NCI-H2029 (cell line): ENCODE results near the gene KIR3DL1.
A peak's percentile ranks its signal among the peaks of the same experiment; 100 is the strongest.
"Not testable (repeated sequence)": the region's sequence is repeated elsewhere in the genome, so short reads cannot be mapped to it uniquely, and the experiment has no call there.

ENCODE experiments used
- DNase-seq: peaks from one replicate; lab custom pipeline; 2025; lab: John Stamatoyannopoulos, UW

KIR3DL1 gene

DNA sequence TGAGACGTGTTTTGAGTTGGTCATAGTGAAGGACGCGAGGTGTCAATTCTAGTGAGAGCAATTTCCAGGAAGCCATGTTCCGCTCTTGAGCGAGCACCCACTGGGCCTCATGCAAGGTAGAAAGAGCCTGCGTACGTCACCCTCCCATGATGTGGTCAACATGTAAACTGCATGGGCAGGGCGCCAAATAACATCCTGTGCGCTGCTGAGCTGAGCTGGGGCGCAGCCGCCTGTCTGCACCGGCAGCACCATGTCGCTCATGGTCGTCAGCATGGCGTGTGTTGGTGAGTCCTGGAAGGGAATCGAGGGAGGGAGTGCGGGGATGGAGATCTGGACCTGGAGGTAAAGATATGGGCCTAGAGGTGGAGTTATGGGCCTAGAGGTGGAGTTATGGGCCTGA, at the start of gene KIR3DL1:
Gene KIR3DL1, plus strand, starts transcription at position 218 of the 400 bp plus-strand sequence.
- not testable (repeated sequence) for DNase-seq

DNA sequence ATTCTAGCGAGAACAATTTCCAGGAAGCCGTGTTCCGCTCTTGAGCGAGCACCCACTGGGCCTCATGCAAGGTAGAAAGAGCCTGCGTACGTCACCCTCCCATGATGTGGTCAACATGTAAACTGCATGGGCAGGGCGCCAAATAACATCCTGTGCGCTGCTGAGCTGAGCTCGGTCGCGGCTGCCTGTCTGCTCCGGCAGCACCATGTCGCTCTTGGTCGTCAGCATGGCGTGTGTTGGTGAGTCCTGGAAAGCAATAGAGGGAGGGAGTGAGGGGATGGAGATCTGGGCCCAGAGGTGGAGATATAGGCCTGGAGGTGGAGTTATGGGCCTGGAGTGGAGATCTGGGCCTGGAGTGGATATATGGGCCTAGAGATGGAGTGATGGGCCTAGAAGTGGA, 46.6 kb upstream of the KIR3DL1 start, which contains the start of gene KIR2DL1:
Gene KIR2DL1, plus strand, starts transcription at position 148 of the 400 bp plus-strand sequence. Its CDS starts 58 bp downstream, at position 206.
- DNase-seq = not testable (repeated sequence)

DNA sequence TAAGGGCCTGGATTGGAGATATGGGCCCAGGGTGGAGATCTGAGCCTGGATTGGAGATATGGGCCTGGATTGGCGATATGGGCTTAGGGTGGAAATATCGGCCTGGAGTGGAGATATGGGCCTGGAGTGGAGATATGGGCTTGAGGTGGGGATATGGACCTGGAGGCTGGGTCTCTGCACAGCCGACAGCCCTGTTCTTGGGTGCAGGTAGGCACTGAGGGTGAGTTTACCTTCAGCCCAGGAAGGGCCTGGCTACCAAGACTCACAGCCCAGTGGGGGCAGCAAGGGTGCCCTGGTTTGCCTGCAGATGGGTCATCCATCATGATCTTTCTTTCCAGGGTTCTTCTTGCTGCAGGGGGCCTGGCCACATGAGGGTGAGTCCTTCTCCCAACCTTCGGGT, 45.8 kb upstream of the KIR3DL1 start:
- DNase-seq = not testable (repeated sequence)

DNA sequence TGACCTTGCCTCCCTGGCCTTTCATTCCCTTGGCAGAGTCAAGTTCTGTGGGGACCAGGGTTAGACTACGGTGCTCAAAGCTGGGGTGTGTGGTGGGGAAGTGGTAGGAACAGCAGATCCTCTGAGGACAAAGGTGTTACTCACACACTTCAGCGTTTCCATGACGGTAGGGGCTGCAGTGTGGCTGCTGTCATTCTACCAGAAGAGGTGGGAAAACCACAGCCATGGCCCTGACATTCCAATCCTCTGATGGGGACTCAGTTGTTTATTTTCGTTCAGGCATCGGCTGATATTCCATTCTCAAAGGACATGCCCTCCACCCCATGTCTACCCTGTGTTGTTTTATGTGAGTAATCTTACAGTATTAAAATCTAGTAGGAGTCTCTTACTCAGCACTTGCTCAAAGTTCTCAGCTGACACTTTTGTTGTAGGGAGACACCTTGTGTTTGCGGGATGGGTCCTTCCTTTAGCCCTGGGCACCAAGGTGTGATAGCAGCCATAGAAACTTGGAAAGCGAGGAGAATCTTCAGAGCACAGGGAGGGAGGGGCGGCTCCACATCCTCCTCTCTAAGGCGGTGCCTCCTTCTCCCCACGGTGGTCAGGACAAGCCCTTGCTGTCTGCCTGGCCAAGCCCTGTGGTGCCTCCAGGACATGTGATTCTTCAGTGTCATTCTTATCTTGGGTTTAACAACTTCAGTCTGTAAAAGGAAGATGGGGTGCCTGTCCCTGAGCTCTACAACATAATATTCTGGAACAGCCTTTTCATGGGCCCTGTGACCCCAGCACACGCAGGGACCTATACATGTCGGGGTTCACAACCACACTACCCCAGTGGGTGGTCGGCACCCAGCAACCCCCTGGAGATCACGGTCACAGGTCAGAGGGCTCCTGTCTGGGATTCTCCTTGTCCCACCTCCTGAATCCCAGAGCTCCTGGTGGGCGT, 45.0 kb upstream of the KIR3DL1 start:
- not testable (repeated sequence) for DNase-seq

DNA sequence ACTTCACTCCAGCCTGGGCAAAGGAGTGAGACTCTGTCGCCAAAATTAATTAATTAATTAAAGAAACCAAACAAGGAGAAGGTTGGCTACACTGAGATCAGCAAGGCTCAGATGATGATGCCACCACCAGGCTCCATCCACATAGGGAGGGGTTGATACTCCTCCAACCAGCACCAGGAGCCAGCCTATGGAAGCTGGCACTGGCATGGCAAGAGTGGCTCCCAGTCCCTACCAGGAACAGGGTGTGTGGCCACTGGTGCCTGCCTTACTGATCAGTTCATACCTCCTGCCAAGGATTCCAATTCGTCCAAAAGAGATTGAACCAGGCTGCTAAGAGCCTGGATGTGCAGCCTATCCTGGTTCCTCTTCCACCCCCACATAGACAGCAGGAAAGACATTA, 43.6 kb upstream of the KIR3DL1 start:
- DNase-seq = not testable (repeated sequence)

DNA sequence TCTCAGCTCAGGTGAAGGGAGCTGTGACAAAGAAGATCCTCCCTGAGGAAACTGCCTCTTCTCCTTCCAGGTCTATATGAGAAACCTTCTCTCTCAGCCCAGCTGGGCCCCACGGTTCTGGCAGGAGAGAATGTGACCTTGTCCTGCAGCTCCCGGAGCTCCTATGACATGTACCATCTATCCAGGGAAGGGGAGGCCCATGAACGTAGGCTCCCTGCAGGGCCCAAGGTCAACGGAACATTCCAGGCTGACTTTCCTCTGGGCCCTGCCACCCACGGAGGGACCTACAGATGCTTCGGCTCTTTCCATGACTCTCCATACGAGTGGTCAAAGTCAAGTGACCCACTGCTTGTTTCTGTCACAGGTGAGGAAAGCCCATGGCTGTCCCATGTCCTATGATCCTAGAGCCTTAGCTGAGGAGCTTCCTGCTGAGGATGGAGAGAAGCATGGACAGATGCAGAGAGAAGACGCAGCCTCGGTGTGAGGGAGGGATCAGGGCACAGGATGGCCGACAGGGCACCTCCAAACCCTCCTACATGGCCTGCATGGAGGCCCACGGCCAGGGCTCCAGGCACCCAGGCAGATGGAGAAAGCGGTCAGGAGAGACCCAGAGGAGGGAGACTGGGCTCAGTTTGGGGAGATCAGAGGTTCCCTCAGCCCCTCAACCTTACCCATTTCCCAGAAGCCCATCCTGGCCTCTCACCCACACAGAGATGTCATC, 41.0 kb upstream of the KIR3DL1 start:
- DNase-seq = not testable (repeated sequence)

DNA sequence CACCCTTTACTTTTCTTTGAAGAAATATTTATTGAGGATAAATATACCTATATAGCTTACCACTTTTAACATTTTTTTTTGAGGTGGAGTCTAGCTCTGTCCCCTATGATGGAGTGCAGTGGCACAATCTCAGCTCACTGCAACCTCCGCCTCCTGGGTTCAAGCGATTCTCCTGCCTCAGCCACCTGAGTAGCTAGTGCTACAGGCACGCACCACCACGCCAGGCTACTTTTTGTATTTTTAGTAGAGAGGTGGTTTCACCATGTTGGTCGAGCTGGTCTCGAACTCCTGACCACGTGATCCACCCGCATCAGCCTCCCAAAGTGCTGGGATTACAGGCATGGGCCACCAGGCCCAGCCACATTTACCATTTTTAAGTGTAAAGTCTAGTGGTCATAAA, 40.4 kb upstream of the KIR3DL1 start:
- not testable (repeated sequence) for DNase-seq

DNA sequence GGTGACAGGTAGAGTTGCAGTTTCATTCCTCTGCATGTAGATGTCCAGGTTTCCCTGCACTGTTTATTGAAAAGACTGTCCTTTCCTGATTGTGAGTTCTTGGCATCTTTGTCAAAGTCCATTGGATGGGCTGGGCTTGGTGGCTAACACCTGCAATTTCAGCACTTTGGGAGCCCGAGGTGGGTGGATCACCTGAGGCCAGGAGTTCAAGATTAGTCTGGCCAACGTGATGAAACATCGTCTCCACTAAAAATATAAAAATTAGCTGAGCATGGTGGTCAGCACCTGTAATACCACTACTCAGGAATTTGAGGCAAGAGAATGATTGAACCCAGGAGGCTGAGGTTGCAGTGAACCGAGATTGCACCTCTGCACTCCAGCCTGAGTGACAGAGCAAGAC, 38.4 kb upstream of the KIR3DL1 start:
- not testable (repeated sequence) for DNase-seq

DNA sequence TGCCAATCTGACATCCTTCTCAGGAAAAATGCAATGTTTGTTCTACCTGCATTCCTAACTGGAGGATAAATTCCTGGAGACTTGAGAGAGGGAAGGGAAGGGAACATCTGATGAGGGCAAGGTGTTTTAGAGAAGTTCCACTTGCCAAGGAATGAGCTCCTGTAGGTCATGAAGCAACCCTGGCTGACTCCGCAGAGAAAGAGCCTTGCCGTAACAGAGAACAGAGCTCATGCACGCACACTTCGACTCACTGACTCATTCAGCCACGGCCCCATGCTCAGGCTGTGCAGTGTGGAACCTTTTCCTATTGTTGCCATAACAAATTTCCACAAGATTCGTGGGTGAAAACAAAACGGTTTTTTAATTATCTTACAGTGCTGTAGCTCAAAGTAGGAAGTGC, 37.4 kb upstream of the KIR3DL1 start:
- not testable (repeated sequence) for DNase-seq

DNA sequence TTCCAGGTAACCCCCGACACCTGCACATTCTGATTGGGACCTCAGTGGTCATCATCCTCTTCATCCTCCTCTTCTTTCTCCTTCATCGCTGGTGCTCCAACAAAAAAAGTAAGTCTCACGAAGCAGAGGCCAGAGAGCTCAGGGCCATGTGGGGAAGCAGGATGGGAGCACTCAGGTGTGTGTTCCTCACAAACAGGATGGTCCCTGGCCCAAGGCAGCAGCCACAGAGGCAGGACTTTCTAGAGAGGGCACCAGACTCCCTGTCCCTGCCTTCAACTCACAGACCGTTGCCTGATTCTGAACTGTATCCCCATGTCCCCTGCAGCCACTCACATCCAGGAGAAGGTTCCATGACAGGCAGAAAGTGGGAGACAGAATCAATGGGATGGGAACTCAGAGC, 33.4 kb upstream of the KIR3DL1 start:
- DNase-seq = not testable (repeated sequence)

DNA sequence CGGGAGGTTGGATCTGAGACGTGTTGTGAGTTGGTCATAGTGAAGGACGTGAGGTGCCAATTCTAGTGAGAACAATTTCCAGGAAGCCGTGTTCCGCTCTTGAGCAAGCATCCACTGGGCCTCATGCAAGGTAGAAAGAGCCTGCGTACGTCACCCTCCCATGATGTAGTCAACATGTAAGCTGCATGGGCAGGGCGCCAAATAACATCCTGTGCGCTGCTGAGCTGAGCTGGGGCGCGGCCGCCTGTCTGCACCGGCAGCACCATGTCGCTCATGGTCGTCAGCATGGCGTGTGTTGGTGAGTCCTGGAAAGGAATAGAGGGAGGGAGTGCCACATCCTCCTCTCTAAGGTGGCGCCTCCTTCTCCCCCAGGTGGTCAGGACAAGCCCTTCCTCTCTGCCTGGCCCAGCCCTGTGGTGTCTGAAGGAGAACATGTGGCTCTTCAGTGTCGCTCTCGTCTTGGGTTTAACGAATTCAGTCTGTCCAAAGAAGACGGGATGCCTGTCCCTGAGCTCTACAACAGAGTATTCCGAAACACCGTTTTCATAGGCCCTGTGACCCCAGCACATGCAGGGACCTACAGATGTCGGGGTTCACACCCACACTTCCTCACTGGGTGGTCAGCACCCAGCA, 30.1 kb upstream of the KIR3DL1 start:
- DNase-seq = peak; percentile 57

DNA sequence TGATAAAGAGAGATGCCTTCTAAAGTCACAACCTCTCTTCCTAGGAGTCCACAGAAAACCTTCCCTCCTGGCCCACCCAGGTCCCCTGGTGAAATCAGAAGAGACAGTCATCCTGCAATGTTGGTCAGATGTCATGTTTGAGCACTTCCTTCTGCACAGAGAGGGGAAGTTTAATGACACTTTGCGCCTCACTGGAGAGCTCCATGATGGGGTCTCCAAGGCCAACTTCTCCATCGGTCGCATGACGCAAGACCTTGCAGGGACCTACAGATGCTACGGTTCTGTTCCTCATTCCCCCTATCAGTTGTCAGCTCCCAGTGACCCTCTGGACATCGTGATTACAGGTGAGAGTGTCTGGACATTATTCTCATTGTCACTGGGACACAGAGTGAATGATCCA, 28.1 kb upstream of the KIR3DL1 start:
- DNase-seq = not testable (repeated sequence)

DNA sequence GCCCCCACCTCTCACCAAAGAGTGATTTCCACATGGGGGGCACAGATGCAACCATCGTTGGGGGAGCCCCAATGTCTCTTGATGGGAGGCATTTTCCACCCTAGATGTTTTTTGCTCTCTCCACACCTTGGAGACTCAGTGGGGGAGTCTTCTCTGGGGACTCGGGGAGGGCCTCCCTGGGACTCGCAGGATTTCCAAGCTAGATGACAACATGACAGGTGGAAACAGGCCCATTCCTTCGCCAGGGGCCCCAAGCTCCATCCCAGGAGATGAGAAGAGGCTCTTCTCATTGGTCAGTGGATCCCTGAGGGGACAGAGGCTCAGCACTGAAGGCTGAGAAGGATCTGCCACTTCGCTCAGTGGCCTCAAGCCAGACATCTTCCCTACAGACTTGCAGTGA, 25.6 kb upstream of the KIR3DL1 start:
- no peak for DNase-seq

DNA sequence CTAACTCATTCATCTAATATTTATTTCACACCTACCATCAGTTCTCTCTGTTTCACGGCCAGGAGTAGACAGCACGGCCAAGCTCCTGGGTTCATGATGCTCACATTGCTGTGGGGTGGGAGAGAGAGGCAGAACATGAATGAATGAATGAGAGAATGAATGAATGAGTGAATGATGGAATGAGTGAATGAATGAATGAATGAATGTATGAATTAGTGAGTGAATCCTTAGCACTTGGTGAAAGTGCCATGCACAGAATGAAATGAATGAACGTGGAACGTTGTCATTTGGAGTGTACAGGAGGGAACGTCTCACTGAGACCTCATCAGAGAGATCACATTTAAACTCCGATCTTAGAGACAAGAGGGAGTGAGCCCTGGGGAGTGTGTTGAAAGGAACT, 24.8 kb upstream of the KIR3DL1 start:
- no peak for DNase-seq

DNA sequence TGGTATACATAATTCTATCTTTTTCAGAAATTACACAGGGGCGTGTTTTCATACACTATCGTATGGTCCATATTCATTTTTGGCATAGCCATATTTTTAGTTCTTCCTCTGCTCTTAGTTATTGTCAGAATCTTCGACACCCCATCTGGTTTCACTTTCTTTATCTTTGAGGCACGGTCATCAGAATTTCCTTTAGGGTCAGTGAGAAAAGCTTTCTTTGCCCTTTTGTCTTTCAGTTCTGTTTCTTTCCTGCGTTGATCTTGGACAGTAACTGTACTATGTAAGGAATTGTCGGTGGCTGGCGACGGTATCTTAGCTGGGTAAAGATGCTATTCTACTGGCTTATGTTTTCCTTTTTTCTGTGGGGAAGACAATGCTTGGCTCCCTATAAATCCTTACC, 23.5 kb upstream of the KIR3DL1 start:
- no peak for DNase-seq

DNA sequence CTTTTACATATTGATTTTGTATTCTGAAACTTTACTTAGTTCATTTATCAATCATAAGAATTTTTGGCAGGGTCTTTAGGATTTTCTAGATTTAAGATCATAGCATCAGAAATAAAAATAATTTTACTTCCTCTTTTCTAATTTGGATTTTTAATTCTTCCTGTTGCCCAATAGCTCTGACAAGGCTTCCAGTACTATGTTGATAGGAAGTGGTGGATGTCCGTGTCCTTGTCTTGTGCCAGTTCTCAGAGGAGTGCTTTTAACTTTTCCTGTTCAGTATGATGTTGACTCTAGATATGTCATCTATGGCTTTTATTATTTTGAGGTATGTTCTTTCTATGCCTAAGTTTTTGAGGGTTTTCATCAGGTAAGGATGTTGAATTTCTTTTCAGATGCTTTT, 20.5 kb upstream of the KIR3DL1 start:
- DNase-seq = no peak

DNA sequence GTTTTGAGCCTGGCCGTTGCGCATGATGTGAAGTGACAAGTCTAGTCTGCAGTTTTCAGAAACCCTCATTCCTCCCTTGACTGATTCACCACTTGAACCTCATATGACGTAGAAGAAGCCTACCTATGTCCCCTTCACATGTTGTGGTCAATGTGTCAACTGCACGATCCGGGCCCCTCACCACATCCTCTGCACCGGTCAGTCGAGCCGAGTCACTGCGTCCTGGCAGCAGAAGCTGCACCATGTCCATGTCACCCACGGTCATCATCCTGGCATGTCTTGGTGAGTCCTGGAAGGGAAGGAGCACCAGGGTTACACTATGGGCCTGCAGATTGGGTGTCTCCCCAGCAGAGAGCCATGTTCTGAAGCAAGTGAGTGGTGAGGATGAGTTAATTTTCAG, 12.9 kb upstream of the KIR3DL1 start, which contains the start of gene KIR2DL4:
Gene KIR2DL4, plus strand, starts transcription at position 201 of the 400 bp plus-strand sequence. Its CDS starts 42 bp downstream, at position 243.
- no peak for DNase-seq

DNA sequence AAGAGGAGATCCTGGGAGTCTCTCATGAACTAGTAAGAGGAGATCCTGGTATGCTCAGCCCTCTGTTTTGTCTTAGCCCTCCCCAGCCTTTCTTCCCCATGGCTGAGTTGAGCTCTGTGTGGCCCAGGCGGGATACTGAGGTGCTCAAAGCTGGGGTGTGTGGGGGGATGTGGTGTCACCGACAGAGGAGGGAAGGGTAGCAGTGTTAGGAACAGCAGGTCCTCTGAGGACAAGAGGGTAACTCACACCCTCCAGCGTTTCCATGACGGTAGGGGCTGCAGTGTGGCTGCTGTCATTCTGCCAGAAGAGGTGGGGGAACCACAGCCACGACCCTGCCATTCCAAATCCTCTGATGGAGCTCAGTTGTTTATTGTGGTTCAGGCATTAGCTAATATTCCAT, 12.2 kb upstream of the KIR3DL1 start:
- DNase-seq = no peak

DNA sequence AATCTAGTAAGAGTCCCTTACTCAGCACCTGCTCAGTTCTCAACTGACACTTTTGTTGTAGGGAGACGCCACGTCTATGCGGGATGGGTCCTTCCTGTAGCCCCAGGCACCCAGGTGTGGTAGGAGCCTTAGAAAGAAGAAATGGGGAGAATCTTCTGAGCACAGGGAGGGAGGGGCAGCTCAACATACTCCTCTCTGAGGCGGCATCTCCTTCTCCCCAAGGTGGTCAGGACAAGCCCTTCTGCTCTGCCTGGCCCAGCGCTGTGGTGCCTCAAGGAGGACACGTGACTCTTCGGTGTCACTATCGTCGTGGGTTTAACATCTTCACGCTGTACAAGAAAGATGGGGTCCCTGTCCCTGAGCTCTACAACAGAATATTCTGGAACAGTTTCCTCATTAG, 11.7 kb upstream of the KIR3DL1 start:
- no peak for DNase-seq

DNA sequence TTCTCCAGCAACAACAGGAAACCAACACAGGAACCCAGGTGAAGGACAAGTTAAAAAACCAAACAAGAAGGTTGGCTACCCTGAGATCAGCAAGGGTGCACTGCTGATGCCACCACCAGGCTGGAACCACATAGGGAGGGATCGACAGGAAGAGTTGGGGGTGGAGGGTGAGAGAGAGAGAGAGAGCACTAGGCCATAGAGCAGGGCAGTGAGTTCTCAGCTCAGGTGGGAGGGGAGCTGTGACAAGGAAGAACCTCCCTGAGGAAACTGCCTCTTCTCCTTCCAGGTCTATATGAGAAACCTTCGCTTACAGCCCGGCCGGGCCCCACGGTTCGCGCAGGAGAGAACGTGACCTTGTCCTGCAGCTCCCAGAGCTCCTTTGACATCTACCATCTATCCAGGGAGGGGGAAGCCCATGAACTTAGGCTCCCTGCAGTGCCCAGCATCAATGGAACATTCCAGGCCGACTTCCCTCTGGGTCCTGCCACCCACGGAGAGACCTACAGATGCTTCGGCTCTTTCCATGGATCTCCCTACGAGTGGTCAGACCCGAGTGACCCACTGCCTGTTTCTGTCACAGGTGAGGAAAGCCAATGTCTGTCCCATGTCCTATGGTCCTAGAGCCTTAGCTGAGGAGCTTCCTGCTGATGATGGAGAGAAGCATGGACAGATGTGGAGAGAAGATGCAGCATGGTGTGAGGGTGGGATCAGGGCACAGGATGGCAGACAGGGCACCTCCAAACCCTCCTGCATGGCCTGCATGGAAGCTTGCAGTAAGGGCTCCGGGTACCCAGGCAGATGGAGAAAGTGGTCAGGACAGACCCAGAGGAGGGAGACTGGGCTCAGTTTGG, 10.4 kb upstream of the KIR3DL1 start:
- DNase-seq = no peak

DNA sequence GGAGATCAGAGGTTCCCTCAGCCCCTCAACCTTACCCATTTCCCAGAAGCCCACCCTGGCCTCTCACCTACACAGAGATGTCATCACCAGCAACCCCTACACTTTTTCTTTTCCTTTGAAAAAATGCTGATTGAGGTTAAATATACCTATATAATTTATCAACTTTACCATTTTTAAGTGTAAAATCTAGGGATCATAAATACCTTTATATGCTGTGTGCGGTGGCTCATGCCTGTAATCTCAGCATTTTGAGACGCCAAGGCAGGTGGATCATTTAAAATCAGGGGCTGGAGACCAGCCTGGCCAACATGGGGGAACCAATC, 9.8 kb upstream of the KIR3DL1 start:
- no peak for DNase-seq

DNA sequence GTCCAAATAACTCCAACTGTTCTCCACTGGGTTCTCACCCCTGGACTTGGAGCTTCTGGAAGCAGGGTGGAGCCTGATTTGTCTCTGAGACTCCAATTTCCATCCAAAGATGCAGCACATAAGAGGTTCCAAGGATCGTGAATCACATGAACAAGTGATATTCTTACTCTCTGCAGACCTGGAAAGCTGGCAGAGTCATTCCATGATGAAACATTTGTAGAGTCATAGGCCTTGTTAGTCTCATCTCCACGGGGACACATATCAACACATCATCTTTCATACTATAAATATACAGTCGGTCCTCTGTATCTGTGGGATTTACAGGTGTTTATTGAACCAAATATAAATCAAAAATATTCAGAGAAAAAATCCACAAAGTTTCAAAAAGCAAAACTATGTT, 1.7 kb upstream of the KIR3DL1 start:
- DNase-seq = not testable (repeated sequence)
